Keratinocyte (primary cell): ENCODE measurements around the gene RASGEF1B. TPM values are rescaled to one million over a fixed set of nuclear protein-coding genes. Genes with fewer than 3 reads are reported as not detected.

Experiments
- DNase-seq: peaks from one replicate; pipeline ENCODE4 v3.0.0-alpha.2; 2011; ENCODE audit warnings: low read depth, missing footprints, low spot score
- FAIRE-seq: peaks from 2 replicates; lab custom pipeline; 2011; peaks lifted over from hg19 to GRCh38; lab: Jason Lieb, UNC
- H2AFZ ChIP-seq: 2 replicates; pipeline ENCODE4 v1.6.0; 2012; ENCODE audit warnings: low read length, control low read depth, inconsistent platforms; ENCODE audit not compliant: control insufficient read depth
- H3K27ac ChIP-seq: 2 replicates; pipeline ENCODE4 v1.5.1; 2011; ENCODE audit warnings: low read length; ENCODE audit not compliant: control insufficient read depth, insufficient read depth
- H3K27me3 ChIP-seq: 3 replicates; pipeline ENCODE4 v1.6.0; 2011; ENCODE audit warnings: low read length; ENCODE audit not compliant: control insufficient read depth, insufficient read depth; ENCODE audit errors: extremely low read depth
- H3K36me3 ChIP-seq, 2 experiments: 2 replicates in 1 of 2; 3 replicates in 1 of 2; pipeline ENCODE4 v1.5.1; 2011; ENCODE audit warnings: low read length in 2 of 2, mild to moderate bottlenecking in 1 of 2; ENCODE audit not compliant: control insufficient read depth in 2 of 2, insufficient read depth in 2 of 2; ENCODE audit errors: extremely low read depth in 1 of 2
- H3K4me1 ChIP-seq: 3 replicates; pipeline ENCODE4 v1.5.1; 2011; ENCODE audit warnings: low read length; ENCODE audit not compliant: control insufficient read depth, insufficient read depth; ENCODE audit errors: extremely low read depth
- H3K4me2 ChIP-seq: 3 replicates; pipeline ENCODE4 v1.6.0; 2011; ENCODE audit warnings: low read depth, low read length; ENCODE audit not compliant: control insufficient read depth, insufficient read depth; ENCODE audit errors: extremely low read depth
- H3K4me3 ChIP-seq, 3 experiments: fragments of 200-600 bp in 1 of 3; sonication (generic) in 1 of 3; 2 replicates in 2 of 3; 3 replicates in 1 of 3; pipeline ENCODE4 v1.5.1; 2011 to 2016; ENCODE audit warnings: low read length in 3 of 3, mild to moderate bottlenecking in 3 of 3, control low read depth in 2 of 3, inconsistent platforms in 1 of 3, low read depth in 1 of 3, mixed read lengths in 1 of 3, mixed run types in 1 of 3, moderate library complexity in 1 of 3; ENCODE audit not compliant: control insufficient read depth in 2 of 3, insufficient read depth in 2 of 3; ENCODE audit errors: extremely low read depth in 1 of 3
- H3K79me2 ChIP-seq: 2 replicates; pipeline ENCODE4 v1.6.0; 2012; ENCODE audit warnings: low read length; ENCODE audit not compliant: control insufficient read depth, insufficient read depth
- H3K9ac ChIP-seq: 3 replicates; pipeline ENCODE4 v1.6.0; 2011; ENCODE audit warnings: low read length; ENCODE audit not compliant: control insufficient read depth, insufficient read depth; ENCODE audit errors: extremely low read depth
- H3K9me1 ChIP-seq: 3 replicates; pipeline ENCODE4 v1.6.0; 2011; ENCODE audit warnings: low read length; ENCODE audit not compliant: control insufficient read depth, insufficient read depth; ENCODE audit errors: extremely low read depth
- H3K9me3 ChIP-seq: 2 replicates; pipeline ENCODE4 v1.5.1; 2012; ENCODE audit warnings: low read depth, low read length; ENCODE audit not compliant: control insufficient read depth
- H4K20me1 ChIP-seq: 3 replicates; pipeline ENCODE4 v1.6.0; 2011; ENCODE audit warnings: low read length; ENCODE audit not compliant: control insufficient read depth, insufficient read depth; ENCODE audit errors: extremely low read depth
- EZH2 ChIP-seq: IDR thresholded peaks from one replicate; pipeline ENCODE4 v1.6.1; 2012; ENCODE audit warnings: inconsistent platforms, mild to moderate bottlenecking, low read length, moderate library complexity
- dilution Hi-C: fragments of 300-500 bp; cut with MboI; formaldehyde crosslinking; loops from one replicate; pipeline ENCODE4 v1.7.0; 2020; ENCODE audit warnings: low sequenced_read_pairs; ENCODE audit not compliant: extremely low pct_ligation_motif_present
- polyA plus RNA-seq, 5 experiments: library from polyadenylated mRNA; depleted of rRNA in 3 of 5; stranded (reverse) in 3 of 5; stranded (forward) in 1 of 5; unstranded in 1 of 5; fragments of >200 nt; gene quantifications; 1 replicate in 1 of 5; 2 replicates in 3 of 5; 3 replicates in 1 of 5; pipeline versions ENCODE4 v1.2.1 to v1.2.3, GENCODE V29; 2011 to 2012; ENCODE audit warnings: missing spikeins in 2 of 5, low read depth in 1 of 5, low replicate concordance in 1 of 5
- TF ChIP-seq, protein P1 (sequence below), 3 experiments: IDR thresholded peaks in 1 of 3; conservative IDR thresholded peaks in 1 of 3; optimal IDR thresholded peaks in 1 of 3; 2 replicates in 2 of 3; 3 replicates in 1 of 3; pipeline versions ENCODE3 to v1.5.1; 2011; ENCODE audit warnings: low read length in 3 of 3, mild to moderate bottlenecking in 3 of 3, moderate library complexity in 2 of 3, control low read depth in 1 of 3, inconsistent platforms in 1 of 3; ENCODE audit not compliant: insufficient read depth in 2 of 3; ENCODE audit errors: extremely low read depth in 1 of 3

The RASGEF1B gene
- polyA plus RNA-seq, 1 donor (not counting 4 experiments of a cell fraction or from before 2014, with no cell fraction given), result 0.68 TPM

DNA sequence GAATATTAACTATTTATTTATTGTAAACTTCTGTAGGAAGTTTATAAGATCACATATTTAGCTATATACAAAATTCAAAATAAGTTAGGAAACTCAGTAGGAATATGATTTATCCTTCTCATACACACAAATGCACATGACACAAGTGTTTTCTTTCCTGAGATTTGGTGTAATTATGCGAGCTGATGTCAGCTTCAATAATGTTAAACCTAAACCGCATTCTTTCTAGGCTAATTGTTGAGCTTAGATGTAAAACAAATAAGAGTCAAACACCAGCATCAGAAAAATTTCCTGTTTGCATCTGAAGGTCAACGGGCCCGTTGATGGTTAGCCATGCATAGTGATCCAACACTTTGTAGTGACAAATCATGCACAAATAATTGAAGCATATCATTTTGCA is 30.8 kb downstream of the RASGEF1B start:
- Histone ChIP-seq H4K20me1 (no peaks in the 10 kb centered on the region), H3K4me3 (no peak overlapping the region), H3K9ac (no peak overlapping the region), H3K4me2 (no peak overlapping the region), H3K27ac (no peak overlapping the region), H3K9me1 (no peaks in the 10 kb centered on the region), H3K27me3 (no peaks in the 10 kb centered on the region), H3K79me2 (no peaks in the 10 kb centered on the region), H3K4me1 (peaks cover 10% of the 10 kb centered on the region), H3K36me3 (no peaks in the 10 kb centered on the region), H2AFZ (no peak overlapping the region), H3K9me3 (no peaks in the 10 kb centered on the region)
- no peak for FAIRE-seq
- no peak for DNase-seq
- TF ChIP-seq, protein P1, sequence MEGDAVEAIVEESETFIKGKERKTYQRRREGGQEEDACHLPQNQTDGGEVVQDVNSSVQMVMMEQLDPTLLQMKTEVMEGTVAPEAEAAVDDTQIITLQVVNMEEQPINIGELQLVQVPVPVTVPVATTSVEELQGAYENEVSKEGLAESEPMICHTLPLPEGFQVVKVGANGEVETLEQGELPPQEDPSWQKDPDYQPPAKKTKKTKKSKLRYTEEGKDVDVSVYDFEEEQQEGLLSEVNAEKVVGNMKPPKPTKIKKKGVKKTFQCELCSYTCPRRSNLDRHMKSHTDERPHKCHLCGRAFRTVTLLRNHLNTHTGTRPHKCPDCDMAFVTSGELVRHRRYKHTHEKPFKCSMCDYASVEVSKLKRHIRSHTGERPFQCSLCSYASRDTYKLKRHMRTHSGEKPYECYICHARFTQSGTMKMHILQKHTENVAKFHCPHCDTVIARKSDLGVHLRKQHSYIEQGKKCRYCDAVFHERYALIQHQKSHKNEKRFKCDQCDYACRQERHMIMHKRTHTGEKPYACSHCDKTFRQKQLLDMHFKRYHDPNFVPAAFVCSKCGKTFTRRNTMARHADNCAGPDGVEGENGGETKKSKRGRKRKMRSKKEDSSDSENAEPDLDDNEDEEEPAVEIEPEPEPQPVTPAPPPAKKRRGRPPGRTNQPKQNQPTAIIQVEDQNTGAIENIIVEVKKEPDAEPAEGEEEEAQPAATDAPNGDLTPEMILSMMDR (optimal IDR thresholded peaks at IDR 0.05 in 1 of 3, IDR thresholded peaks at IDR 0.05 in 1 of 3, conservative IDR thresholded peaks at IDR 0.05 in 1 of 3; ENCODE audit: extremely low read depth in 1 of 3, insufficient read depth in 2 of 3, low read length in 3 of 3), result no peak
- TF ChIP-seq EZH2, result no peak
- dilution Hi-C loops, result no loop called here

DNA sequence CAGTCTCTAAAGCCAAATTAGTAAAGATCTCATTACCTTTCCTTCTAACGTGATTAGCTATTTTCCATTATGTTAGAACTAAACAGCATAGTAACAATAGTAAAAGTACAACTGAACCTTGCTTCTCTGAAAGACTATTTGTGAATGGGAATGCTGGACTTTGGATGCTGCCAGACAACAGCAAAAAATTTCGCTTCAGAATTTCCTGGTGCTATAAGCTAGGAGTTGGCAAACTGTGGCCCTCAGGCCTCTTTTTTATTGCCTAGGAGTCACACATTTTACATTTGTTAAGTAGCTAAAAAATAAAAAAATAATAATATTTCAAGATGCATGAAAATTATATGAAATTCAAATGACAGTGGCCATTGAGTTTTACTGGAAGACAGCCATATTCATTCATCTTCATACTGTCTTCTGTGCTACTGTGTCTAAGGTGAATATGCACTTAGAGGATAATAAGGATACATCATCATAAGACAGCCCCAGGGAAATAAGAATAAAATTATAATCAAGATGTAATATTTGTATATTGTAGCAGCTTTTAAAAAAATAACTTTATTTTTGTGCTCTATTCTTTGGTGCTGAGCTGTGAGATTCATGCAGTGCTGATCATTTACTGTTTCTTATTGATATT is 34.6 kb downstream of the RASGEF1B start:
- Histone ChIP-seq H3K4me2 (peak overlapping the region; percentile 25), H3K27ac (peak overlapping the region; percentile 70), H3K4me3 (no peak overlapping the region), H3K36me3 (no peaks in the 10 kb centered on the region), H2AFZ (peak overlapping the region; percentile 69), H3K9me1 (no peaks in the 10 kb centered on the region), H3K9me3 (no peaks in the 10 kb centered on the region), H3K9ac (no peak overlapping the region), H3K27me3 (no peaks in the 10 kb centered on the region), H4K20me1 (no peaks in the 10 kb centered on the region), H3K79me2 (no peaks in the 10 kb centered on the region), H3K4me1 (peaks cover 19% of the 10 kb centered on the region)
- dilution Hi-C loops, result no loop called here
- TF ChIP-seq, protein P1 (optimal IDR thresholded peaks at IDR 0.05 in 1 of 3, IDR thresholded peaks at IDR 0.05 in 1 of 3, conservative IDR thresholded peaks at IDR 0.05 in 1 of 3; ENCODE audit: extremely low read depth in 1 of 3, insufficient read depth in 2 of 3, low read length in 3 of 3), result no peak
- no peak for TF ChIP-seq EZH2
- no peak for DNase-seq
- no peak for FAIRE-seq
